Hepatocyte (in vitro differentiated cells): Measurements from ENCODE around the gene DPYD. TPM values are rescaled to one million over a fixed set of nuclear protein-coding genes. Genes with fewer than 3 reads are reported as not detected.

Experiments used
- DNase-seq: peaks from one replicate; pipeline ENCODE4 v3.0.0-alpha.2; 2016; ENCODE audit warnings: low spot score
- H2AFZ ChIP-seq: fragments of 200-600 bp; sonication (generic); 2 replicates; pipeline ENCODE4 v1.6.0; 2016; ENCODE audit warnings: antibody characterized with exemption, mild to moderate bottlenecking
- H3K27ac ChIP-seq: fragments of 200-600 bp; sonication (generic); 2 replicates; pipeline ENCODE4 v1.5.1; 2016; ENCODE audit warnings: mild to moderate bottlenecking
- H3K27me3 ChIP-seq: fragments of 200-600 bp; sonication (generic); 2 replicates; pipeline ENCODE4 v1.6.1; 2016
- H3K36me3 ChIP-seq: fragments of 200-600 bp; sonication (generic); replicated peaks from 2 replicates; pipeline ENCODE4 v1.5.1; 2016; ENCODE audit warnings: low read depth; ENCODE audit not compliant: insufficient read depth
- H3K4me1 ChIP-seq: fragments of 200-600 bp; sonication (generic); 2 replicates; pipeline ENCODE4 v1.5.1; 2016; ENCODE audit warnings: mild to moderate bottlenecking, moderate library complexity; ENCODE audit not compliant: insufficient read depth
- H3K4me2 ChIP-seq: fragments of 200-600 bp; sonication (generic); 2 replicates; pipeline ENCODE4 v1.6.0; 2016
- H3K4me3 ChIP-seq: fragments of 200-600 bp; sonication (generic); 2 replicates; pipeline ENCODE4 v1.5.1; 2016; ENCODE audit warnings: mild to moderate bottlenecking
- H3K79me2 ChIP-seq: fragments of 200-600 bp; sonication (generic); 2 replicates; pipeline ENCODE4 v1.6.0; 2017; ENCODE audit warnings: mild to moderate bottlenecking
- H3K9me2 ChIP-seq: fragments of 200-600 bp; sonication (generic); replicated peaks from 2 replicates; pipeline ENCODE4 v1.6.0; 2017; ENCODE audit warnings: mild to moderate bottlenecking; ENCODE audit not compliant: insufficient read depth
- H3K9me3 ChIP-seq: fragments of 200-600 bp; sonication (generic); 2 replicates; pipeline ENCODE4 v1.5.1; 2016; ENCODE audit warnings: low read depth, mild to moderate bottlenecking
- H4K20me1 ChIP-seq: fragments of 200-600 bp; sonication (generic); 2 replicates; pipeline ENCODE4 v1.6.0; 2016; ENCODE audit warnings: mild to moderate bottlenecking; ENCODE audit not compliant: insufficient read depth, poor library complexity, severe bottlenecking
- CTCF ChIP-seq: fragments of 200-600 bp; sonication (generic); IDR thresholded peaks from 2 replicates; pipeline ENCODE4 v1.5.1; 2016; ENCODE audit warnings: antibody characterized with exemption, mild to moderate bottlenecking; ENCODE audit not compliant: poor library complexity
- EZH2 ChIP-seq: fragments of 200-600 bp; sonication (generic); IDR thresholded peaks from 2 replicates; pipeline ENCODE4 v1.6.1; 2016; ENCODE audit warnings: antibody characterized with exemption, mild to moderate bottlenecking, borderline replicate concordance
- EZH2phosphoT487 ChIP-seq: fragments of 200-600 bp; sonication (generic); IDR thresholded peaks from one replicate; pipeline ENCODE4 v1.6.1; 2018; ENCODE audit warnings: antibody characterized with exemption, mild to moderate bottlenecking, low read depth, moderate library complexity; ENCODE audit not compliant: unreplicated experiment, severe bottlenecking
- WGBS: methylation state at CpG from one replicate; pipeline ENCODE4 v1.1.6; 2016; ENCODE audit warnings: low lambda C conversion rate; ENCODE audit errors: missing lambda C conversion rate; 5-methylcytosine and 5-hydroxymethylcytosine counted together
- polyA plus RNA-seq: library from polyadenylated mRNA; unstranded; fragments of >200 nt; fragmentation: Nextera tagmentation; extraction: Ambion mirVana; gene quantifications from 2 replicates; pipeline ENCODE4 v1.2.1, GENCODE V29; 2016
- total RNA-seq: library from RNA; depleted of rRNA; stranded (reverse); fragments of >200 nt; gene quantifications from 2 replicates; pipeline ENCODE4 v1.2.3, GENCODE V29; 2014

The DPYD gene
- total and polyA plus RNA-seq, 2 experiments from 2014 or later: 7.5 to 21.8 TPM

DNA sequence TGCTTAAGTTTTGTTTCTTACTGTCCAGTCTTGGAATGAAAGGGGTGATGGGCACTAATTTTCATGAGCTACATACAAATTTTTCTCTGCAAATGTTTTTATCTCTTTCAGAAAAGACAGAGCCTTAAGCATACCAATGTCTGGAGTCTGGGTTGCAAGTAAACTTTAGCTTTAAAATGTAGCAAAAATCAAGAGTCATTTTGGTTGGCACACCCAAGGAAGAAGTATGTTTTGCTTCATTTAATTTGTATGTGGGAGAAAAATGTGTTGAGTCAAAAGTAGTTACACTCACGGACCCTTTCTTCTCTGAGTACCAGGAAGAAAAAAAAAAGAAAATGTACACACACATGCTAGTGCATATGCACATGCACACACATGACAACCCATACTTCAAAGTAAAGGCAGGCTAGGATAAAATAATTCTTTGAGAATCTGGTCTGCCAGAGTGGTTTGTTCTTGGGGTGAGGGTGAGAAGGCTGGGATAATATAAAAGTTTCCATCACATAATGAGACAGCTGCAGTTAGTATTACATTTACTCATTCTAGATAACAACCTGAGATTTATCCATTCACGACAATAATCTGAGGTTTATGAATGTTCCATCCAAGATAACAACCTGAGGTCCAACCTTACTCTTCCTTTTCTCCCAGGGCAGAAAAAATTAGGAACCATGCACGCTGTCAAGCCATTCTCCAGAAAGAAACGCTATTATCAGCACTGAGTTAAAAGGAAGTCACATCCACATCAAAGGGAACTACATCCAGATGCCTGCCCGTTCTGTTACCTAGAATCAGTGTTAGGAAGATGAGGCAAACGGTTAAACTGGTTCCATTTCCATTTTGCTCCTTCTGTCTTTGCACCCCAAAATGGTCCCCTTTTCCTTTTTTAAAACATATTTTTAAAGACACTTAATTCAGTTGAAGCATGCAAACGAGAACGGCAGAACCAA, 9.3 kb downstream of the DPYD start:
- no peaks in the 10 kb centered on the region for H3K36me3 ChIP-seq
- no peaks in the 10 kb centered on the region for H3K9me2 ChIP-seq
- TF ChIP-seq CTCF (no peak), EZH2phosphoT487 (no peak), EZH2 (no peak)
- H3K4me1 ChIP-seq: no peaks in the 10 kb centered on the region
- no peaks in the 10 kb centered on the region for H3K79me2 ChIP-seq
- no peak overlapping the region for H3K27ac ChIP-seq
- WGBS: 71% methylated on average over 8 of the region's 8 CpGs
- DNase-seq: no peak
- H2AFZ ChIP-seq: no peak overlapping the region
- no peaks in the 10 kb centered on the region for H3K9me3 ChIP-seq
- no peaks in the 10 kb centered on the region for H4K20me1 ChIP-seq
- H3K4me3 ChIP-seq: no peak overlapping the region
- H3K4me2 ChIP-seq: no peak overlapping the region
- H3K27me3 ChIP-seq: no peaks in the 10 kb centered on the region

GRCh38 chr1:97909266-97909665, 11.6 kb downstream of the DPYD start:
- Histone ChIP-seq H4K20me1 (no peaks in the 10 kb centered on the region), H3K36me3 (no peaks in the 10 kb centered on the region), H3K27me3 (no peaks in the 10 kb centered on the region), H3K4me3 (no peak overlapping the region), H3K4me2 (no peak overlapping the region), H2AFZ (no peak overlapping the region), H3K4me1 (no peaks in the 10 kb centered on the region), H3K27ac (no peak overlapping the region), H3K9me2 (no peaks in the 10 kb centered on the region), H3K9me3 (no peaks in the 10 kb centered on the region), H3K79me2 (no peaks in the 10 kb centered on the region)
- no peak for DNase-seq
- TF ChIP-seq EZH2: no peak
- TF ChIP-seq EZH2phosphoT487: no peak
- no peak for TF ChIP-seq CTCF

- Histone ChIP-seq H3K36me3 (no peaks in the 10 kb centered on the region), H3K4me3 (no peak overlapping the region), H3K9me2 (no peaks in the 10 kb centered on the region), H3K4me1 (no peaks in the 10 kb centered on the region), H3K27me3 (no peaks in the 10 kb centered on the region), H4K20me1 (no peaks in the 10 kb centered on the region), H3K4me2 (no peak overlapping the region), H3K9me3 (no peaks in the 10 kb centered on the region), H2AFZ (no peak overlapping the region), H3K27ac (no peak overlapping the region), H3K79me2 (no peaks in the 10 kb centered on the region)
- DNase-seq: no peak
- WGBS: 86% methylated on average over 3 of the region's 3 CpGs
- TF ChIP-seq CTCF (no peak), EZH2 (no peak), EZH2phosphoT487 (no peak)
Observed at GRCh38 chr1:97907886-97908285, 12.9 kb downstream of the DPYD start.
